NCI-H2171 (cell line): ENCODE results near the gene C13orf46.

Experiments used
- DNase-seq: peaks from one replicate; lab custom pipeline; 2025; lab: John Stamatoyannopoulos, UW

The C13orf46 gene

DNA sequence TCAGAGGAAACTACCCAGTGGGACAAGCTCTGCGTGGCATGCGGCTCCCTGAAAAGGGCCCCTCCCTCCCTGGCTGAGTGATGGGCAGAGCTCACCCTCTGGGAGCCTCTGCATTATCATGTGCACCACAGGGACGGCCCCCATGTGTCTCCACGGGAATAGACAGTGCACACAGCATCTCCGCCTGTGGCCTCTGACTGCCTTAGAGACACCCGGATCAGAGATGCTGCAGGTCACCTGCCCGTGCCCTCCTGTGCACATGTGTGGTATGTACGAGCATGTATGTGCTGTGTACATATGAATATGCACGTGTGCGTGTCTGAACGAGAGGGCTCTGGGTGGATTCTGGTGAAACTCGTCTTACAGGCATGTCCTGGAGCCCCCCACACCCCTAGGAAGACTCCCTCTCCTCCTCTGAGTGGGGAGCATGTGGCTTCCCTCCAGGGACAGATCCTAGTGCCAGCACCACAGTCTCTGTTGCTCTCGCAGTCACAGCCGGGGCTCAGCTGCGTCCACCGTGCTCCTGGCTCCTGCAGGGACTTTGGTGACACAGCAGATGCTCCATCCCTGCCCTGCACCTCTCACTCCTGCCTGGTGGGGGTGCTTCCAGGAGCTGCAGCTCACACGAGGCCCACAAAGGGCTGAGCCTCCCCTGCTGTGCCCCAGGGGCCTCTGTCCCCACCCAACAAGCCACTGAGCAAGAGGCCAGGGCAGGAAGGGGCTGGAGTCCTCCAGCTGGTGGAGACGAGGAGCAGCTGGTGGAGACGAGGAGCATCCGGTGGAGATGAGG lies 19.6 kb downstream of the C13orf46 start:
- no peak for DNase-seq

DNA sequence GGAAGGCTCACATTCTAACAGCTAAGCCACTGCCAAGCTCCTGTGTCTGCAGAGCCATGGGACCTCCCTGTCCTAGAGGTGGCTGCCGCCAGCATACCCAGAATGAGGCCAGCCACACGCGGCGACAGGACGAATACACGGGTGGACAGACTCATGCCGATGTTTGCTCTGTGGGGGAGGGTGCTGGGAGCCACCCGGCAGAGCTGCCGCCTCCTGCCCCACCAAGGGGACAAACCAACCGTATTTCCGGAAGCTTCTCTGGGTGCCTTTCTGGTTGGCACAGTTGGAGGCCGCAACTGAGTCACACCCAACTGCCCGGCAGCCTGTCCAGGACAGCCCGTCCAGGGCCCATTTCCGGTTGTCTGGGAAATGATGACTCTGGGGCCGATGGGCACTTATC lies 20.3 kb downstream of the C13orf46 start:
- no peak for DNase-seq

DNA sequence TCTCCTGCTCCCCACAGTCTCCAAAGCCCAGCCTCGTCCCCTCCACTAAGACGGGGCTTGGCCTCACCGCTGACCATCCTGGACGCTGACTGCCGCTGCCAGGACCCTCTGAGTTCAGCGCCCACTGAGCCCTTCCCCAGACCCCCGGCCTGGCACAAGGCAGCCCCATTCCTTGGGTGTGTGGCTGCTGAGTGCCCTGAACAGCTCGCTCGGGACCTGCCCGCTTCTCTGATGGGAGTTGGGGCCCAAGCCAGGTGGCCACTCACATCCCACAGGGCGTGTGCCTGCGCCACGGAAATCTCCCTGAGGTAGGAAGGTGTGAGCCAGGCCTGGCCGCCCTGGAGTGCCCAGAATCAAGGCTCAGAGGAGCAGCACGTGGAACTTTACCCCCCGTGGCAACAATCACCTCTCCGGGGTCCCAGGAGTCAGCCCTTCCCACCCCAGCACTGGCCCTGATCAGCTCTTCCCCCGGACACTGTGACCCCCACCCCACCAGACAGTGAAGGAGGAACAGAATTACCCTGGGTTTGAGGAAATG lies 20.8 kb downstream of the C13orf46 start:
- DNase-seq = no peak

DNA sequence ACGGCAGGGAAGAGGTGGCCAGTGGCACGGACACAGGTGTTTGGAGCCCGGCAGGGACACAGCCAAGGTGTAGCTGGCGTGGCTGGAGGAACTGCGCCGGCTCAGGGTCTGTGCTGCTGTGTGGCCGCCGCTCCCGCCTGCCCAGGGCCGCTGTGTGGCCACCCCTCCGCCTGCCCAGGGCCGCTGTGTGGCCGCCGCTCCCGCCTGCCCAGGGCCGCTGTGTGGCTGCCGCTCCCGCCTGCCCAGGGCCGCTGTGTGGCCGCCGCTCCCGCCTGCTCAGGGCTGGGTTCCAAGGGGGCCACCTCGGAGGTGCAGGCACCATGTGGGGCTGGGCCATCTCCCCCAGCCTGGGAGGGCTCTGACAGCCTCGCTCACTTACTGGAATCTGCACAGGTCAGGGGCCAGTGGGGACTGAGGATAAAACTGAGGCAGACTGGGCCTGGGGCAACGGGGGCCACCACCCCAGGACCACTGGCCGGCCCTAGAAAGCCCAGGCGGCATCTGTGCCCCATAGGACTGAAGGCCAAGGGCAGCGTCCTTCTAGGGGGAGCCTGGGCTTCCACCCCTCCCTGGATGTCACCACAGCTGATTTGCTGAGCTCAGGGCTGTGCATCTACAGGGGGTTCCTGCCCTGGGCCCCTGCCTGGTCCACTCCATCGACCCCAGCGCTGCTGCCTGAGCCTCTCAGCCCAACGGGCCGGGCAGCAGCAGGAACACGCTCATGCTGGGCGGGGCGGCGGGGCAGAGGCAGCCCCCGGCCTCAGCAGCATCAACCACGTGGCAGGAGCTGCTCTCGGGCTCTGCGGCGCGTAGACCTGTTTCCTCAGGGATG lies 21.5 kb downstream of the C13orf46 start:
- no peak for DNase-seq

DNA sequence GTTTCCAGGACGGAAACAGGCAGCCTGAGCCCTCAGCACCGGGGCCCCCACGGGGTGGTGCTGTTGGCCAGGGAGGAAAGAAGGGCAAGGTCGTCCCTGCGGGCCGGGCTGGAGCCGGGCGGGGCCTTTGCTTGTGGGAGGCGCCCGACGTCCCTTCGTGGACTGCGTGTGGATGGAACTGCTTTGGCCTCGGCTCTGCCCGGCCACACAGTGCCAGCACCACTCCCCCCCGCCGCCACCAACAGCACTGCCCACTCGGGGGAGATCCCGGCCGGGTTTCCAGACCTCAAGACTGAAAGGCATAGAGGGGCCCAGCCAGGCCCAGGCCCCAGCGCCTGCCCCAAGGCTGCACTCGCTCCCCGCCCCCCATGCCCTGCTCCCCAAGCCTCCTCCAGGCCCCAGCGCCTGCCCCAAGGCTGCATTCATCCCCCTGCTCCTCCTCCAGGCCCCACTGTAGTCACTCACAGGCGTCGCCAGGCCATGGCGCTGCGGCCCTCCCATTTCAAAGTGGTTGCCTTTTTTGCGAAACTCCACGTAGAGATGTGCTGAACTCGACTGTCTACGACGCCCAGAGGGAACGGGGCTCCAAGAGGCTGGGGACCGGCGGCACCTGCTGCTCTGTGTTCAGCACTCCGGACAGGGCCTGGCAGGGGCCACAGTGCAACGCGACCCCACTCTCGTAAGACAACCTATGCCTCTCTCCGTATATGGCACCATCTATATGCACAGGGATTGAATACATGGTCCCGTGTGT lies 22.5 kb downstream of the C13orf46 start:
- no peak for DNase-seq

DNA sequence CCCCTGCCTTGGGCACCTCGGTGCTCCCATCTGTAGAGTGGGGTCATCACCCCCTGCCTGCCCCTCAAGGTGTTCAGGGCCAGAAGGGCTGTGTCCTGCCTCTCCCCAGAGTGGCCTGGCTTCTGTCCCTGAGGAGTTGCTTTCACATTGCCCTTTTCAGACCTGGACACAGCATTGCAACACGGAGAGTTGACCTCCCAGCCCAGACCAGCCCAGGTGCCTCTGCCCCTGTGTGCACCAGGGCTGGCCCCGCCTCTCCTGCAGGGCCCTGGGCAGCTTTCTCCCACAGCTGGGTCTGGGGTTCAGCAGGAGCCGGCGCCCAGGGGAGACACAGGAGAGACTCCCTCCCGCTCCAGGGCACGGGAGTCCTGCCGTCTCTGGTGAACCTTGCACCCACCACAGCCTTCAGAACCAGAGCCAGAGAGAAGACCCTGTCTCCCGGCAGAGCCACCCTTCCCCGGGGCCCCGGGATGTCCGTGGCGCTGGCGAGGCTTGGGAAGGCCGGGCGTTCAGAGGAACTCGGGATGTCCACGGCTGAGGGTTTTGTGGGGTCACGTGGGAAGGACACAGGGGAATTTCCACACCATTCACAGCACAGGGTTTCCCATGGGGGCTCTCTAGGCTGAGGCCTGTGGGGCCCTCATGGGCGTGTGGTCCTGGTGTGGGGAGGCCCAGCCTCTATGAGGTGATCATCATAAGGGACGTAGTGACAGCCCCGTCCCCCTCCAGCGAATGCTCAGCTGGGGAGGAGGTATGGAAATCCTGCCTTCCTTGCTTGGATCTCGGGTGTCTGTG lies 23.2 kb downstream of the C13orf46 start:
- no peak for DNase-seq

DNA sequence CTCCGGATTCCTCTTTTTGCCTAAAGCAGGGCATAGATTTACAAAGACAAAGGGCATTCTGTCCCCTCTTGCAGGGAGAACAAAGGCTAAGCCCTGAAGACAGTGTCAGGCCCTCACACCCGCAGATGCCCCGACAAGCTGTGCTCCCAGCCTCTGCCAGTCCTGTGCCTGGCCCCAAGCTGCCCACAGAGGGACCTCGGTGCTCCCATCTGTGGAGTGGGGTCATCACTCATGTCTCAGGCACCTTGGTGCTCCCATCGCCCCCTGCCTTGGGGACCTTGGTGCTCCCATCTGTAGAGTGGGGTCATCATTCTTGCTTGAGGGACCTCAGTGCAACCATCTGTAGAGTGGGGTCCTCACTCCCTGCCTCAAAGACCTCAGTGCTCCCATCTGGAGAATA lies 24.3 kb downstream of the C13orf46 start:
- DNase-seq = no peak

DNA sequence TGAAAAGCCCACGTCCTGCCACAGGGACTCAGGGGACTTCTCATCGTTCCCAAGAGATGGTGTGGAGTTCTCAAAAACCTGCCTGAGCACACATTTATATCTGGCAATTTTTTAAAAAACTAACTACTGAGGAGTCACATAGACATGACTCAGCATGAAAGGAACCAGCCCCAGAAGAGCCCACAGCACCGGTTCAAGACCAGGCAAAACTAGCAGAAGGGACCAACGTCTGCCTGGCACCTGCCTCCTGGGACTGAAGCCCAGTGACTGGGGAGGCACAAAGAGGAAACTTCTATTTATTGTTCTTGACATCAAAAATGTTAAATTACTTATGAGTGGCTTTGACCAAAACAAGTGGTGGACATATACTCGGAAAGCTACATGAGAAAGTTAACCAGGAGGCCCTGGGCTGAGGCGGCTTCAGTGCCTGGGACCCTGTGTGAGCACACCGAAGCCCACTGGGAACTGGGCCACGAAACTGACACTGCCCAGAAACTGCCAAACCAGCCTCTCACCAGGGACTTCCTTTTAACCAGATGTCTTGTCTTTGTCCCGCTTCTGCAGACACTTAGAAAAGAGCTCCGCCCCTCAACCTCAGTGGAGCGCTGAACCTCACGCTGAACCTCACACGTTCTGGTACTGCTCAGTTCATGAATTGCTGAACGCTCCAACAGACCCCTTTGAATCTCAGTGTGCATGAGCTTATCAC lies 25.7 kb downstream of the C13orf46 start:
- DNase-seq = no peak

DNA sequence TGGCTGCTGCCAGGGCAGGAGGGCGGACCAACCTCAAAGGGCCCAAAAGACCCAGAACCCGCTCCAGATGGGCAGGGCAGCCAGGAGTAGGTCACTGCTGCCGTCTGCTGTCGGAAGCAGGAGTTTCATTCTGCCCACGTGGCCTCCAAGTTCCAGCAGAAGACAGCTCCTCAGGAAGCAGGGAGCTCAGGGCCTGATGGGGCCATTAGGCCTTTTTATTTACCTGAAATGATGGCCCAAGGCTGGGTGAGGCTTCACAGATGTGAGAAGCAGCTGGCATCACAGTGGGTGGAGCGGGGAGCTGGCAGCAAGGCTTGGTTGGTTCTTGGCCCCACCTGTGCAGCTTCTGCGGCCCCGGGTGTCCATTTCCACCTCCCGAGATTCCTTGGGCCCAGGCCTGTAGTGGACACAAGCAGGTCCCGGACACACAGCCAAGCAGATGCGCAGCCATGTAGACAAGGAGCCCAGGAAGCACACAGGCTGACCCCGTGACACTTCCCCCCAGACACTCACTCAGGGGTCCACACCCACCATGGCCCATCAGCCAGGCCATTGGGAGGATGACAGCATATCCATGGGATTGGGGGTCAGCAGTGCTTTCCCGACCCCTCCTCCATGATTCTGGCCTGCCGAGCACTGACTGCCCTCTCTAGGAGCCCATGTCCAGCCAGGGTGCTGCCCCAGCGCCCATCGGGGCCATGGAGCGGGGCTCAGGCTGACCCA lies 26.4 kb downstream of the C13orf46 start:
- peak; percentile 5 for DNase-seq

DNA sequence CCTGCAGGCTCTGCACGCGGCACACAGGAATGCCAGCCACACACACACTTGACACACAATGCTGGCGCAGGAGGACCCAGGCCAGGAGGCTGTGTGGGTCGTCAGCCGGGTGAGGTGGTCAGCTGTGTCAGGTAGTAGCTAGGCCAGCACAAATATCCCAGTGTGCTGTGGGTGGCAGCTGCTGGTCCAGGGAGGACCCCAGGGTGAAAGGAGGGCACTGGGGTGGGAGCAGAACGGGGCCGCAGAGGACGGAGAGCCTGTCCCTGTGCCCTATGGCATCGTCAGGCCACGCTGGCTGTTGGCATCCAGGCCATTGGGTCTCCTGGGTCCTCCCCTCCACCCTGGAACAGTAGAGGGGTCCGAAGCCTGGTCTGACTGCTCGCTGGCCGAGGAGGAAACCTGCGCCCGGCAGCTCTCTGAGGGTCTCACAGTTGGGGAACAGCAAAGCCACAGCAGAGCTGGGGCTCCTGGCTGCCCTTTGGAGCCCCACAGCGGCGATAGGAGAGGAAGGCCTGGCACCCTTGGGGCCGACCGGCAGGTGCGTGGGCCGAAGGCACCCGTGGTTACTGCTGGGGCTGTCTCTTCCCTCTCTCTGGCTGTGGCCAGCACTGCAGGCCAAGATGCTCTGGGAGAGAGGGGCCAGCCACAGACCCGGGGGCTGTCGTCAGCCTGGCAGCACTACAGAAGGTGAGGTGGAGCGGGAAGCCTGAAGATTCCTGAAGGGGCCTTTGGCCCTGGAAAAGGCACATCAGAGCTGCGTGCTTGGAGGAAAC lies 27.3 kb downstream of the C13orf46 start:
- DNase-seq = no peak

DNA sequence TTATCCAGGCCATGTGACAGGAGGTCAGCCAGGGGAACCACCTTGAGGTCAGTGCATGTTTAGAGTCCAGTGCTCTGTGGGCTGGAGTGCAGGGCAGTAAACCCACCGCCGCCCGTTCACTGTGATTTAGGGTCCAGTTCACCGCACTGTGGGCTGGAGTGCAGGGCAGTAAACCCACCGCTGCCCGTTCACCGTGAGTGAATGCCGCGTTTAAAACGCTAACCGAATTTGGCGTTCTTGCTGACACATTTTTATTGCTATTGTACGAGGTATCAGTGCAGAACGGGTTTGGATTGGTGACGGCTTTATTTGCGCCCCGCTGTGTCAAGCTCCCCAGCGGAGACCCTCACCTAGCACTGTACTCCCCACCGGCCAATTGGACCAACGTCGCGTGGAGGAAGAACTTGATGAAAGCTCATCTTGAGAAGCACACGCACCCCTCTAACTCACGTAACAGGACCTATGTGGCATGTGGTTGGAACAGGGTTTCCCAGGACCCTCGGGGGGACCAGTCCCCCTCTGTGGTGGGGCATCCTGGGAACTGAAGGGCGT lies 27.9 kb downstream of the C13orf46 start:
- no peak for DNase-seq

DNA sequence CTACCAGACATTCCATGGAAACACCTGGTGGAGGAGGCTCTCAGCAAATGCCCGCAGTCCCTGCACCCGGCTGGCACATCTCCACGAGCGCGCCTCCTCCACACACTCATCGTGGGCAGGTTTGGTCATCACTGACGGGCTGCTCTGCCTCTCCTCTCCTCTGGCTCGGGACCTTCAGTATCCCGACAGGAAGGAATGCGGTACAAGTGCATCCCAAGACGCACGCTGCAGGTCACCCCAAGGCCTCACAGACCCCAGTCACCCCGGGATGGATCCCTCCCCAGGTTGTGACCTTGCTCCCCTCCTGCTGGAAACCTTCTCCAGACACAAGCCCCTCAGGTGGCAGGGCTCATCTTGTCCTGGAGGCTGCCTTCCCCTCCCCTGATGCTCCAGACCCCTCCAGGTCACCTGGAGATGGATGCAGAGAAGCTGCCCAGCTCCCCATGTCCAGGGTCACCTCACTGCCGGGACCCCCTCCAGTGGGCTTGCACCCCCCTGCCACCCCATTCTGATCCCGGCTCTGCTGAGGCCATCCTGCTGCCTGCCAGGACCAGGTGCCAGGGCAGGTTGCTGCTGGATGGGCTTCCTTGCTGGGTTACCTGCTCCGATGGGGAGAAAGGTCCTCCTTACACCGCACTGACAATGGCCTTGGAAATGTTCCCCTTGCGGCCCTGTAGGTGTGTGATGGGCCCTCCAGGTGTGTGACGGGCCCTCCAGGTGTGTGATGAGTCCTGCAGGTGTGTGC lies 29.9 kb downstream of the C13orf46 start:
- DNase-seq = no peak

DNA sequence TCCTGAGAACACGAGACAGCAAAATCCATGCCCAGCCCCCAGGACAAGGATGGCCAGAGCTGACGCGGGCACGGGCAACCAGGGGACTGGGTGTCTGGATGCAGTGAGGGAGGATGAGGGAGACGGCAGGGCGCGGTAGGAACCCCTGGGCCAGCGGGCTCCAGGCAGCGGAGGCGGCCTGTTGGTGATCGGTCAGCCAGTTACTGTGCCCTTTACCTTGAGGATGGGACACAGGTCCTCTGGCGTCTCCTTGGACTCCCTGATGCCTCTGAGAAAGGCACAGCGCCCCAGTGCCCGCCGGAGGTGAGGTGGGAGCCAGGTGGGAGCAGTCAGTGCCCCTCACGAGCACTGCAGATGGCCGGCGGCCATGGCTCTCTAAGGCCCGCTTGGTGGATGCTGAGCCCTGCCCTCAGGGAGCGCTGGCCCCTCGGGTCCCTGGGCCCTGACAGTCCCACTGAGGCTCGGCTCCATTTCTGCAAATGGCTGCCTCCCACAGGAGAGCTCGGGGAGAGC lies 31.2 kb downstream of the C13orf46 start:
- DNase-seq = no peak

DNA sequence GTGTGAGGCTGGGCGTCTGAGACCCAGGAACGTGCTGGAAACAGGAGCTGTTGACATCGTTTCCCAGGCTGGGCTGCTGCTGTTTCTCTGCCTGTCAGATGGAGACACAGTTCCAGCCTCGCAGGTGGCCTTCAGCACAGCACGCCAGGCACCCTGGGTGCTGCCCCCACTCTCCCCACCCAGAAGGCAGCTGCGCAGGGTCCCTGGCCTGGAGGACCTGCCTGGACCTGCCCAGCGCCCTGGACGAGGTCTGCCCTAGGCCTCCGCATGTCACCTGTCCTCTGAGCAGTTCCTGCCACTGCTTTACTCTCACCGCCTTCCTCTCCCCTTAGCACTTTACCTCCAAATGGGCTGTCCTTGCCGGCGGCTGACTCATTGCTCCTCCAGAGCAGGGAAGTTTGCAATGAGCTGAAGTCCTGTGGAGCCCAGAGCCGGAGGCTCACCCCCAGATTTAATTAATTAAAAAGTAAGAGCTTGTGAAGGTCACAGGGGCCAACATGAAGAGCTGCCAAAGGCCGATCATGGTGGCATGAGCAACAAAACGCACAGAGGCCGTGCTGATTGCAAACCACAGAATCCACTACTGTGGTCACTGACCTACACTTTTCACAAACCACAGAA lies 32.2 kb downstream of the C13orf46 start:
- DNase-seq = no peak

DNA sequence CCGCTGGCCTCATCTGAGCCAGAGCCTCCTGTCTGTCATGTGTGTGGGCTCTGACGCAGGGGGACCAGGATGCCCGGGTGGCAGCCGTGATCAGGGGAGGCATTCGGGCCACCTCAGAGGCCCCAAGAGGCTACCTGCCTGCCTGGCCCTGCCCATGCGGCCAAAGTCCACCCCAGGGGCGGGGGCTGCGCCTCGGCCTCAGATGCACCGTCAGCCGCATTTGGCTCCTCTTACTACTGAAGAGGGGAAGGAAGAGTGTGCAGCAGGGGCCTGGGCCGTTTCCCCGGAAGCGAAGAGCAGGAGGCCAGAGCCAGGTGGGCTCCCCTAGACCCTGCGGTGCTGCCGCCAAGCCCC lies 34.0 kb downstream of the C13orf46 start:
- no peak for DNase-seq

DNA sequence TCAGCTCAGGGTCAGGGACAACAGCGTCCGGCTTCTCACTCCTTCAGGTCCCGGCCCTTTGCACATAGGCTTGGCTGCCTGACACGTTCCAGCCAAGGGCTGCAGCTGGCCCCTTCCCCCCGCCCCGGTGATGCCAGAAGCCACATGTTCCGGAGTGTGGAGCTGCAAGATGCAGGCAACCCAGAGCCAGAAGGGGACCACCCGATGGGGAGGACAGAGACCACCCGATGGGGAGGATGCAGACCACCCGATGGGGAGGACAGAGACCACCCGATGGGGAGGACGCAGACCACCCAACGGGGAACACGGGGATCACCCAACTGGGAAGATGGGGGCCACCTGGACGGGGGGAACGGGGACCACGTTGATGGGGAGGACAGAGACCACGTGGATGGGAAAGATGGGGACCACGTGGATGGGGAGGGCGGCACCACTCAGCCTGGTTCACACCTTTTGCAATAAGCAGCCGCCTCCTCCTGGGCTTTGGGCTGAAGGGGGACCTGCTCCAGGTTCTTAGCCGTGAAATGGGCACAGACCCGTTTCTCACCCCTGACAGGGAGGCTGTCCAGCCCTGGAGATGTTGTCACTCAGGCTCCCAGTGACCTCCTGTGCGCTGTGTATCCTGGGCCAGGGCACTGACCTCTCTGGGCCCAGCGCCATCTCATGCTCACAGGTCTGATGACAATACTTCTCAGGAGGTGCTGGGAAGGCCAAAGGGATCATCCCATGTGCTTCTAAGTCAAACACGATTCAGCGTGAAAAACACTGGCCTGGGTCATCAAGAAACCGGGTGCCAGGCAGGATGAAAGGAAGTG lies 34.5 kb downstream of the C13orf46 start:
- DNase-seq = peak; percentile 38

DNA sequence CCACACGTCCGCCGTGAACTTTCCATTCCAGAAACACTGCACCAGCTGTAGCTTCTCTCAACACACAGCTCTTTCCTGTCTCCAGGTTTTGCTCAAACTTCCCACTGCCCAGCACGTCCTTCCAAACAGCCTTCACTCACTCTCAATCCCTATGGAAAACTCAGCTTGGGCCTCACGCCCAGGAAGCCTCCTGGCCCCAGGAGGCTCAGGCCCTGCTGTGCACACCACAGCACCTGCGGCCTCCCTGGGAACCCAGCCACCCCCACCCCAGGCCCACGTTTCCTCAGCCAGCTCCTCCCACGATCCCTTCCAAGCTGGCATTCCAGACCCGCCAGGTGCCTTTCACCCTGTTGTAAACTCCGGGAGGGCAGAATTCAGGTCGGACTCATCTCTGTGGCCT lies 35.2 kb downstream of the C13orf46 start:
- peak; percentile 67 for DNase-seq
